Lung (tissue), 12 donors: Measurements from ENCODE around the gene FAM83C. TPM values are rescaled to one million over a fixed set of nuclear protein-coding genes. Genes with fewer than 3 reads are reported as not detected.

Experiments
- ATAC-seq: fragments of 200-7000 bp; cut with Tn5 transposase; one replicate; pipeline ENCODE4 v1.9.1; 2020; ENCODE audit warnings: moderate number of reproducible peaks; ENCODE audit not compliant: insufficient read depth, low FRiP score
- DNase-seq, 3 donors: peaks; one replicate each; pipeline ENCODE4 v3.0.0-alpha.2; 2013 to 2017
- H3K27ac ChIP-seq, 2 donors: one replicate each; pipeline ENCODE4 v1.5.1; 2013; ENCODE audit warnings: mild to moderate bottlenecking in 2 of 2, moderate library complexity in 2 of 2, control low read depth in 1 of 2, inconsistent platforms in 1 of 2, low read depth in 1 of 2, low read length in 1 of 2
- H3K27me3 ChIP-seq, 3 donors: one replicate each; pipeline ENCODE4 v1.5.1; 2013; ENCODE audit warnings: low read length in 2 of 3; ENCODE audit not compliant: control insufficient read depth in 3 of 3, insufficient read depth in 3 of 3
- H3K36me3 ChIP-seq, 4 donors: one replicate each; pipeline ENCODE4 v1.5.1; 2013; ENCODE audit warnings: low read length in 4 of 4, mild to moderate bottlenecking in 1 of 4, moderate library complexity in 1 of 4; ENCODE audit not compliant: control insufficient read depth in 4 of 4, insufficient read depth in 4 of 4
- H3K4me1 ChIP-seq, 5 donors: one replicate each; pipeline ENCODE4 v1.5.1; 2013; ENCODE audit warnings: low read length in 5 of 5, mild to moderate bottlenecking in 2 of 5, moderate library complexity in 1 of 5; ENCODE audit not compliant: control insufficient read depth in 5 of 5, insufficient read depth in 5 of 5
- H3K4me3 ChIP-seq: one replicate; pipeline ENCODE4 v1.5.1; 2013; ENCODE audit warnings: mild to moderate bottlenecking, control low read depth, moderate library complexity
- H3K9ac ChIP-seq, 2 donors: one replicate each; pipeline ENCODE4 v1.5.1; 2013; ENCODE audit warnings: low read length in 2 of 2, control low read depth in 1 of 2; ENCODE audit not compliant: insufficient read depth in 1 of 2
- H3K9me3 ChIP-seq, 4 donors: one replicate each; pipeline ENCODE4 v1.5.1; 2013; ENCODE audit warnings: low read length in 3 of 4, mild to moderate bottlenecking in 1 of 4, moderate library complexity in 1 of 4; ENCODE audit not compliant: control insufficient read depth in 4 of 4, insufficient read depth in 3 of 4
- WGBS, 2 donors: extraction: QIAGEN DNeasy Blood & Tissue Kit; methylation state at CpG; one replicate each; pipeline ENCODE4 v1.1.7; 2013; 5-methylcytosine and 5-hydroxymethylcytosine counted together
- polyA plus RNA-seq, 2 donors: library from polyadenylated mRNA; stranded (reverse); fragments of 200-250 nt; gene quantifications; one replicate each; pipeline ENCODE4 v1.2.1, GENCODE V29; 2013
- total RNA-seq, 2 donors: library from RNA; depleted of rRNA in 1 of 2; stranded (reverse); fragments of >200 nt in 1 of 2; gene quantifications; one replicate each; pipeline ENCODE4 v1.2.1, GENCODE V29; 2014 to 2021
- TF ChIP-seq, protein P1 (sequence below): IDR thresholded peaks from 2 replicates; pipeline ENCODE4 v1.5.1; 2012; ENCODE audit warnings: mild to moderate bottlenecking; ENCODE audit errors: control extremely low read depth, extremely low read depth
- donor health status: control.
- donor health status: control.
- donor health status: Bipolar disorder and iron deficiency.
- donor health status: healthy.
- donor health status: DM: yes; HTN: yes; CAD: no.

The FAM83C gene
- total and polyA plus RNA-seq, 4 donors, result not detected

DNA sequence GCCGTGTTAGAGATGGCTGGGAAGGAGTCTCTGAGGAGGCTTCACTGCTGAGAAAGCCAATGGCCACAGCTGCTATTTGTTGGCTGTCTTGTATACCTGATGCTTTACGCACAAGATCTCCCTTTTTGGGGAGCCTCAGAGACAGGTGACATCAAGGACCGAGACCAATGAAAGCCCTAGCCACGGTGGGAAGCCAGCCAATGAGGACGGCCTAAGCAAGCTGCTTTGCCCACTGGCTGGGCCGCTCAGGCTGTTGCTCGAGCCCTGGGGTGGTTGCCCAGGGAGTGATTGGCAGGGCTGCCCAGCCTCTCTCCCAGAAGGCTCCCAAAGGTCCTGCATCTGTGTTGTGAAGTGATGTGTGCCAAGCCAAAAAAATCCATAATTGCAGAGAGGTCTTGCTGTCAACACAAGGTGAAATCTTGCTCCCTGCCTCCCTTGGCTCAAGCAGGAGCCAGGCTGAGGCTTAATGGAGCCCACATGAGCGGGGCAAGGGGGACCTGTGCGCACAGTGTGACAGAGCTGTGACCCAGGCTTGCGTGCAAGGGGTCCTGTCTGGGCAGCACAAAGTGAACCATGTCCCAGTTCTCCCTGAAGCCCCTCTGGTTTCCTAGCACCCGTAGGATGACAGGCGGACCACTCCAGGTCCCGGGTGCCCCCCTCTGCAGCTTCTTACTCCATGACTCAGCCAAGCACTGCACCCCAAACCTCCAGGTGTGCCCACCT, 18.6 kb downstream of the FAM83C start:
- DNase-seq (no peak), ATAC-seq (no peak)
- Histone ChIP-seq H3K4me1 (peaks cover 3 to 7% (median 6%) of the 10 kb centered on the region in 5 donors), H3K36me3 (peaks cover 0 to 32% (median 7%) of the 10 kb centered on the region in 4 donors), H3K27me3 (no peaks in the 10 kb centered on the region), H3K4me3 (no peak overlapping the region), H3K9ac (no peak overlapping the region), H3K9me3 (no peaks in the 10 kb centered on the region), H3K27ac (no peak overlapping the region)
- WGBS, 2 donors, result 85 to 90% methylated on average over 13 of the region's 13 CpGs
- TF ChIP-seq, protein P1, sequence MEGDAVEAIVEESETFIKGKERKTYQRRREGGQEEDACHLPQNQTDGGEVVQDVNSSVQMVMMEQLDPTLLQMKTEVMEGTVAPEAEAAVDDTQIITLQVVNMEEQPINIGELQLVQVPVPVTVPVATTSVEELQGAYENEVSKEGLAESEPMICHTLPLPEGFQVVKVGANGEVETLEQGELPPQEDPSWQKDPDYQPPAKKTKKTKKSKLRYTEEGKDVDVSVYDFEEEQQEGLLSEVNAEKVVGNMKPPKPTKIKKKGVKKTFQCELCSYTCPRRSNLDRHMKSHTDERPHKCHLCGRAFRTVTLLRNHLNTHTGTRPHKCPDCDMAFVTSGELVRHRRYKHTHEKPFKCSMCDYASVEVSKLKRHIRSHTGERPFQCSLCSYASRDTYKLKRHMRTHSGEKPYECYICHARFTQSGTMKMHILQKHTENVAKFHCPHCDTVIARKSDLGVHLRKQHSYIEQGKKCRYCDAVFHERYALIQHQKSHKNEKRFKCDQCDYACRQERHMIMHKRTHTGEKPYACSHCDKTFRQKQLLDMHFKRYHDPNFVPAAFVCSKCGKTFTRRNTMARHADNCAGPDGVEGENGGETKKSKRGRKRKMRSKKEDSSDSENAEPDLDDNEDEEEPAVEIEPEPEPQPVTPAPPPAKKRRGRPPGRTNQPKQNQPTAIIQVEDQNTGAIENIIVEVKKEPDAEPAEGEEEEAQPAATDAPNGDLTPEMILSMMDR, result no peak

DNA sequence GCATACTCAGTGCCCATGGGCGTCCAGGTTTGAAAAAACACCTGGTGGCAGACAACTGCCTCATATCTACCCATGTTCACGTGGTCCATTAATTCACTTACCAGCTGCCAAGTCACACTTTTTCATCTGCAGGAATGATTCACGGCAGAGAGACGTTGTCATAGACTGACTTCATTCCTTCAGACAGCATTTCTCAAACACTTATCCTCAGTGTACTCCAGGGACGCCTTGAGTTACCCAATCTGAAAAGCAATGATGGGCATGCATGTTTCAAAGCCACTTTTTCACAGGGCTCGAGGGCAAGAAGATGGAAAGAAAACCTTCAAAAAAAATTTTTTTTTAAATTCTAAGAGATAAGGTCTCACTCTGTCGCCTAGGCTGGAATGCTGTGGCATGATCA, 20.3 kb downstream of the FAM83C start:
- no peak for ATAC-seq

DNA sequence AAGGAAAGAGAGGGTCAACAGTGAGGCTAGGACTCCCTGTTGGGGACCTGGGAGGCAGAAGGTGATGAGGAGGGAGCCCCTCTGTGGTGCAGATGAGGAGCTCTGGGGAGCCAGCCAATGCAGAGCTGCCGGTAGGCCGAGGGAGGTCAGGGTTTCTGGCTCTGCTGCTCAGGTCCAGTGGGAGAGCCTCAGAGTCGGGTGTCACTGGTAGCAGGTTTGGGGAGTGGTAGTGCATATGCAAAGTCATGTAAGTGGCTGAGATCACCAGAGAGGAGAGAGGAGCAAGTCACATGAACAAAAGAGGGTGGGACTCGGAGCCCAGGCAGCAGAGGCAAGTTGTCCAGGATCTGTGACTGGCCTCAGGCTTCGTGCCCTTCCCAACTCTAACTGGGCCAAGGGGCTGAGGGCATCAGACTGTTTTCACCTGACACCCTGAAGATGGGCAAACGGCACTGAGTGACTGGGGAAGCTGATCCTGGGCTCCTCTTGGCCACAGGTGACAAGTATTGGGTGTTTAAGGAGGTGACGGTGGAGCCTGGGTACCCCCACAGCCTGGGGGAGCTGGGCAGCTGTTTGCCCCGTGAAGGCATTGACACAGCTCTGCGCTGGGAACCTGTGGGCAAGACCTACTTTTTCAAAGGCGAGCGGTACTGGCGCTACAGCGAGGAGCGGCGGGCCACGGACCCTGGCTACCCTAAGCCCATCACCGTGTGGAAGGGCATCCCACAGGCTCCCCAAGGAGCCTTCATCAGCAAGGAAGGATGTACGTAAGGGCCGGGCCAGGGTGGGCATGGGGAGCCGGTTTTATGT, 20.9 kb downstream of the FAM83C start:
- Histone ChIP-seq H3K4me3 (no peak overlapping the region), H3K36me3 (peaks cover 0 to 41% (median 4%) of the 10 kb centered on the region in 4 donors), H3K4me1 (no peaks in the 10 kb centered on the region), H3K27me3 (no peaks in the 10 kb centered on the region), H3K9me3 (no peaks in the 10 kb centered on the region), H3K27ac (peak overlapping the region in 1 of 2 donors; percentile 15), H3K9ac (no peak overlapping the region)
- ATAC-seq (no peak), DNase-seq (no peak)
- 92 to 93% methylated on average over 20 of the region's 20 CpGs for WGBS, 2 donors
- TF ChIP-seq, protein P1, result no peak

More for the DNA sequence above, 20.3 kb downstream of the FAM83C start:
- Histone ChIP-seq H3K27ac (no peak overlapping the region), H3K9me3 (no peaks in the 10 kb centered on the region), H3K27me3 (no peaks in the 10 kb centered on the region), H3K4me1 (peaks cover 0 to 4% (median 3%) of the 10 kb centered on the region in 5 donors), H3K36me3 (peaks cover 0 to 43% (median 6%) of the 10 kb centered on the region in 4 donors), H3K4me3 (no peak overlapping the region), H3K9ac (no peak overlapping the region)
- no peak for DNase-seq
- 75 to 87% methylated on average over 7 of the region's 7 CpGs for WGBS, 2 donors
- TF ChIP-seq, protein P1, result no peak
